ENCODE measurements around the gene CATSPERZ.

The CATSPERZ gene

DNA sequence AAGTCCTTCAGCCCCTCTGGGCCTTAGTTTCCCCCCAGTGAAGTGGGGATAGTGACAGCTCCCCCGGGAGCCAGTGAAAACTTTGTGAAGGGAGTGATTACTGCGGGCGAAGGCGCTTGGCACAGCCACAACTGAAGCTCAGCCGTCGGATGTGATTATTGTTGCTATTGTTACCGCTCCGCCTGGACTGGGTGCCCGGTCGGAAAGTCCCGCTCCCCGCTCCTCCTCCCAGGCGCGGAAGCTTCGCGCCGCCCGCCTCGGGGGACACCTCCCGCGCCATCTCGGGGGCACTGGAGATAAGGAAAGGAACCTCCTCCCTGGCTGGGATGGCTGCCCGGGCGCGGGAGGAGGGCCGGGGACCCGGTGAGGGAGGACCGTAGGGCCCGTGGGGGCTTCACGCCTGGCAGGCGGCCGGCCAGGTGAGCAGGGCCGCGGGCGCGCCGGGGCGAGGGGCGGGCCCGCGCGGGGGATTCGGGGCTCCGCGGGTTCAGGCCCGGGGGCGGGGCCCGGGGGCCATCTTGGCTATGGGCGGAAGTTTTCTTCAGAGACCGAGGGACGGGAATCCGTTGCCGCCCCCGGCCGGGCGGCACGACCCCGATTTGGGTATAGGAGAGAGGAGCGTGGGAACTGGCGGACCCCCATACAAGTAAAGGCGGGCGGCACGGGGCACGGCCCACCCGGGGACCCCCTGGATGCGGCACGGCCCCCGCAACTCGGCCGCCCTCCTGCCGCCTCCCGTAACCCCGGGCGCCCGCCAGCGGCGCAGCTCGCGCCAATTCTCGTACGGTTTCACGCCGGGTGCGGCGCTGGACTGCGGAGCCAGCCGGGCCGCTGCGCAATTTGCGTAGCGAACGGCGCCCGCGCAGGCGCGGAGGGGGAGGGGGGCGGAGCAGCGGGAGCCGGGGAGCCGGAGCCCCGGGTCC is 14.9 kb upstream of the CATSPERZ start, which contains the start of gene GPR137:
TSS of gene GPR137 (plus strand) at position 887 of the 923 bp plus-strand sequence. CDS start 677 bp downstream, outside the sequence.
- DNase-seq (ENCODE audit: low read depth in 3 of 3) = peak; percentile 78 to 88 (median 84)

DNA sequence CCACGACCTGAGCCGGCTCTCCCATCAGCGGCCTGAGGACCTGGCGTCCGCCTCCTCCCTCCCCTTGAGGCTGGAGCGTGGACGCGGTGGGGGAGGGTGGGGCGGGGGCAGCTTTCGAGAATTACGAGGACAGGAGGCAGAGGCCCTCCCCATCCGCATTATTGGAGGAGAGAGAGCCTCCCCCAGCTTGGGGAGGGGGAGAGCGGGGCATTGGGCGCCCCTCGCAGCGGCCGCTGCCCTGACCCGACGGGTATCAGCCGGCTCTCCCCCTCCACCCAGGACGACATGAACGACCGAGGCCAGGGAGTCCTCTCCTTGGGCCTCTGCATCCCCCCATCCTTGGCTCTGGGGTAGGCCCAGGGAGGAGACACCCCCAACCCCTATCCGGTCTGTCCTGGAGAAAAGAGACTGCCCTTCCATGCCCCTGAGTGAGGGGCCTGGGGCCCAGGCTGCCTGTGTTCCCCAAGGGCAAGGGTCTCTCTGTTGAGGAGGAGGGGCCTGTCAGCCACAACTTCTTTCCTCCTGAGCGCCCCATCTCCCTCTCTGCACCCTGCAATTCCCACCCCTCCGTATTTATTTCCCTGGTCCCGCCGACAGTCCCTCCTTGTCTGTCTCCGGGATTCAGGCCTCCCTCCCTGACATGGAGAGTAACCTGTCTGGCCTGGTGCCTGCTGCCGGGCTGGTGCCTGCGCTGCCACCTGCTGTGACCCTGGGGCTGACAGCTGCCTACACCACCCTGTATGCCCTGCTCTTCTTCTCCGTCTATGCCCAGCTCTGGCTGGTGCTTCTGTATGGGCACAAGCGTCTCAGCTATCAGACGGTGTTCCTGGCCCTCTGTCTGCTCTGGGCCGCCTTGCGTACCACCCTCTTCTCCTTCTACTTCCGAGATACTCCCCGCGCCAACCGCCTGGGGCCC is 14.0 kb upstream of the CATSPERZ start:
- DNase-seq (ENCODE audit: low read depth in 3 of 3) = no peak

DNA sequence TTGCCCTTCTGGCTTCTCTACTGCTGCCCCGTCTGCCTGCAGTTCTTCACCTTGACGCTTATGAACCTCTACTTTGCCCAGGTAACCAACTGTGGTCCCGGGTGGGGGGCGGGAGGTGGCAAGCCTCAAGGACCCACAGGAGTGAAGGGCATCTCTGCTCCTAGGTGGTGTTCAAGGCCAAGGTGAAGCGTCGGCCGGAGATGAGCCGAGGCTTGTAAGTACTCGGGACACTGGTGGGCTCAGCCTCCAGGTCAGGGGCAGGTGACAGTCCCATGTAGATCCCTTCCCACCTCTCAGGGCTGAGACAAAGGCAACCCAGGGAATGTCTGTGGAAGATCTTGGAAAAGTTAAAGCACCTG is 13.4 kb upstream of the CATSPERZ start:
- no peak for DNase-seq (ENCODE audit: low read depth in 3 of 3)

DNA sequence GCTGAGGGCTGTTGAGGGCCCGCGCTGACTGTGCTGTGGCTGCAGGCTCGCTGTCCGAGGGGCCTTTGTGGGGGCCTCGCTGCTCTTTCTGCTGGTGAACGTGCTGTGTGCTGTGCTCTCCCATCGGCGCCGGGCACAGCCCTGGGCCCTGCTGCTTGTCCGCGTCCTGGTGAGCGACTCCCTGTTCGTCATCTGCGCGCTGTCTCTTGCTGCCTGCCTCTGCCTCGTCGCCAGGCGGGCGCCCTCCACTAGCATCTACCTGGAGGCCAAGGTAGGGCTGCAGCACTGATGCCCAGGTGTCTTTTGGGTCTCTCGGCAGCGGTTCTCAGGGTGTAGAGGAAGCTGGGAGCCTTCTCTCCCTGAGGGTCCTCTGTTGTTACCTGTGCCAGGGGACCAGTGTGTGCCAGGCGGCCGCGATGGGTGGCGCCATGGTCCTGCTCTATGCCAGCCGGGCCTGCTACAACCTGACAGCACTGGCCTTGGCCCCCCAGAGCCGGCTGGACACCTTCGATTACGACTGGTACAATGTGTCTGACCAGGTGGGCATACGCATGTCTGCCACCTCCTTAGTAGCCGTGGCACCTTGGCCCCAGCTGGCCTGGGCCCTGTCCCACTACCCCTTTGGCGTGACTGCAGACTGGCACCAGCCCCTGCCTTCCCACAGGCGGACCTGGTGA is 12.3 kb upstream of the CATSPERZ start:
- DNase-seq (ENCODE audit: low read depth in 3 of 3) = no peak

DNA sequence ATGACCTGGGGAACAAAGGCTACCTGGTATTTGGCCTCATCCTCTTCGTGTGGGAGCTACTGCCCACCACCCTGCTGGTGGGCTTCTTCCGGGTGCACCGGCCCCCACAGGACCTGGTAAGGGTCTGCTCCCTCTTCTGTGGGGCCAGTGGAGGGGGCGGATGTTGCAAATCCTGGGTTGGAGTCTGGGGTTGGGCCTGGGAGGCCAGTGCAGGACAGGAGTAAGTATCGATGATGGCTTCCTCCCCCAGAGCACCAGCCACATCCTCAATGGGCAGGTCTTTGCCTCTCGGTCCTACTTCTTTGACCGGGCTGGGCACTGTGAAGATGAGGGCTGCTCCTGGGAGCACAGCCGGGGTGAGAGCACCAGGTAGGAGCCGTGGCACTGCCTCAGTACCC is 11.8 kb upstream of the CATSPERZ start:
- DNase-seq (ENCODE audit: low read depth in 3 of 3) = no peak

DNA sequence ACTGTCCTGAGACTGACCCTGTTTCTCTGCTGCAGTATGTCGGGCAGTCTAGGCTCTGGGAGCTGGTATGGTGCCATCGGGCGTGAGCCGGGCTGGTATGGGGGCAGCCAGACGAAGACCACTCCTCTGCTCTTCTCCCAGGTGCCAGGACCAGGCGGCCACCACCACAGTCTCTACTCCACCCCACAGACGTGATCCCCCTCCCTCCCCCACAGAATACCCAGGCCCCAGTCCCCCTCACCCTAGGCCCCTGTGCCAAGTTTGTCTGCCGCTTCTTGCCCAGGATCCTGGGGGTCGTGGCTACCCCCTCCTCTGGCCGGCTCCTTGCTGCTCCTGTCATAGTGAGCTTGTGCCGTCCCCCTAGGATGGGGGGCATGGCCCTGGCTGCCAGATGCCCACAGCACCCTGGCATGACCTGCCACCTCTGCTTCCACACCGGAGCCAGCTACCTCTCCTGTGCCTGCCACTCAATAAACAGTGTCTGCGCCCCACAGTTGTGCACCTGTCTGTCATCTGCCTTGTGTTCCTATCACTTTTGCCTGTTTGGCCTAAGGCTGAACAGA is 11.1 kb upstream of the CATSPERZ start:
- no peak for DNase-seq (ENCODE audit: low read depth in 3 of 3)

DNA sequence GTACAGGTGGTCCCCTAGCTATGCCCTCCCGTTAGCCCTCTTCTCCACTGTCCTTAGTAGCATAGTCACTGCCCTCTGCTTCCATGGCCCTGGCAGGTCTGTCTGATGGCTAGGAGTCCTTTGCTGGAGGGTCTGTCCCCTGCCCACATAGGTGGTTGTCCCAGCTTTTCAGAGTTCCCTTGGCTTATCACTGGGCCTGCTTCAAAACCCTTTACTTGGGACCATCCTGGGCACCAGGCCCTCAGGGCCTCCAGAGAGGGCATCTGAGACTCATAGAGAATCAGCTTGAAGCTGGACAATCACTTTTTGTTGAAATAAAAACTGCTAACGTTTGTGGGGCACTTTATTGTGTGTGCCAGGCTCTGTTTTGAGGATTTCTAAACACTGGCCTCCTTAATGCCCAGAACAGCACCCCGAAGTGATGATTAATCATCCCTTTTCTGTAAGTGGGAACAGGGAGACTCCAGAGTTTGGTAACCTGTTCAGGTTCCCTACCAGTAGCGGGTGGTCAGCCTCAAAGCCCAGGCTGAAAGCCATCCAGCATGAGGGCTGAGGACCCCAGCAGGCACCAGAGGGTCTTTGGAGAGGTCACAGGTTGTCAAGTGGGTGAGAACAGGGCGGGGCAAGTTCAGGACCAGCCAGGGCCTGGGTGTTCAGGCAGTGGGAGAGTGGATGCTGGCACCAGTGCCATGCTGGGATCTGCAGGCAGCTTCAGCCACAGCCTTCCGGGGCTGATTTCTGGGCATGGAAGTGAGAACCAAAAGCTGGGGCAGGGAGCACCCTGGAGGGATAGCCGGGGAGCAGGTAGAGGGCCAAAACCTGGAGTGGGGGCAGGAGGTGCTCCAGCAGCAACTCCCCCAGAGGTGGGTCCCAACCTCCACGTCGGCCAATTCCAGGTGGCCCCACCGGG is 9.6 kb upstream of the CATSPERZ start:
- no peak for DNase-seq (ENCODE audit: low read depth in 3 of 3)

DNA sequence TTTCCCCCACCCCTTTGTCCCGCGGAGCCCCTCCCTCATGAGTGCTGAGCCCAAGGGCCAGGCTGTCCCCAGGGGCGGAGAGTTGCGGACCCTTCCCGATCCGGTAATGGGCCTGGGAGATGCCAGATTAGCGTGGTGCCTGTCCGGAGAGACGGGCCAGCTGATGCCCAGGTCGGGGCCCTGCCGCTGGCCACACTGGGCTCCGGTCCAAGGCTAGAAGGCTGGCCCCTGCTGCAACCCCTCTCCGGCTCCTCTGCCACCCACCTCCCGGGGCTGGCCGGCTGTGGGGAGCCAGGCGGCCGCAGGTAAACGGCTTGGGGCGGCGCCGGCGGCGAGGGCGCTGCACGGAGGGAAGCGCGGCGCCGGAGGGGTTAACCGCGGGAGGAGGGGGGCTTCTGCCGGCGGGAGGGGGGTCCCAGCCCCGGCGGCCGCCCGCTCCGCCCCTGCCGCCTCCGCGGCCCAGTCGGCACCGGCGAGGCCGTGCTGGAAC is 8.9 kb upstream of the CATSPERZ start, which contains the start of gene KCNK4:
TSS of gene KCNK4 (plus strand) at position 41 of the 490 bp plus-strand sequence. CDS start 1,717 bp downstream, outside the sequence.
- no peak for DNase-seq (ENCODE audit: low read depth in 3 of 3)

DNA sequence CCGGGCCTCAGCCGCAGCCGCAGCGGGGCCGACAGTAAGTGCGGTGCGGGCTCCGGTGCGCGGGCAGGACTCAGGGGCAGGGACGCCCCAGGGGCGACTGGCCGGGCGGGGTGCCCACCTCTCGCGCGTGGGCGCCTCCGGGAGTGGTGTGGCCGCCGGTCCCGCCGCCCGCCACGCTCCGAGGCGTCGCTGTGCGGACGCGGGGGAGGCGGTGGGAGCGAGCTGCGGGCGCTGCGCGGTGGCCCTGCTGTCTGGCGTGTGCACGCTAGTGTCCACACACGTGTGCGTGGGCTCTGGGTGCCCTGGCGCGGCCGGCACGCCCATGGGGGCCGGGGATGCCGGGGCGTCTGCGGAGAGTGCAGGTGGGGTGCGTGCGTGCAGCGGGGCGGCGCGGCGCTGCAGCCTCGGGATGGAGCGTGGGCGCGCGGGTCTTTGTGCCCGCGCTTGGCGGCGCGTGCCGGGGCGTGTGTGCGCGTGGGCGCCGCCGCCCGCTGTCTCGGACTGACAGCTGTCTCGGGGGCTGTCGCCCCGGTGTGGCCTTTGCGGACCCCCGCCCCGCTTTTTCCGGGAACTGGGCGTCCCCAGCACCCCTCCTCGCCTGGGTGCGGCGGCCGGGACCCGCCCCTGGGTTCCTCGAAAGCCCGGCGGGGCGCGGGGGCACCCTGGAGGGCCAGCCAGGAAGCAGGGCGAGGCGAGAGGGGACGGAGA is 8.3 kb upstream of the CATSPERZ start:
- no peak for DNase-seq (ENCODE audit: low read depth in 3 of 3)

DNA sequence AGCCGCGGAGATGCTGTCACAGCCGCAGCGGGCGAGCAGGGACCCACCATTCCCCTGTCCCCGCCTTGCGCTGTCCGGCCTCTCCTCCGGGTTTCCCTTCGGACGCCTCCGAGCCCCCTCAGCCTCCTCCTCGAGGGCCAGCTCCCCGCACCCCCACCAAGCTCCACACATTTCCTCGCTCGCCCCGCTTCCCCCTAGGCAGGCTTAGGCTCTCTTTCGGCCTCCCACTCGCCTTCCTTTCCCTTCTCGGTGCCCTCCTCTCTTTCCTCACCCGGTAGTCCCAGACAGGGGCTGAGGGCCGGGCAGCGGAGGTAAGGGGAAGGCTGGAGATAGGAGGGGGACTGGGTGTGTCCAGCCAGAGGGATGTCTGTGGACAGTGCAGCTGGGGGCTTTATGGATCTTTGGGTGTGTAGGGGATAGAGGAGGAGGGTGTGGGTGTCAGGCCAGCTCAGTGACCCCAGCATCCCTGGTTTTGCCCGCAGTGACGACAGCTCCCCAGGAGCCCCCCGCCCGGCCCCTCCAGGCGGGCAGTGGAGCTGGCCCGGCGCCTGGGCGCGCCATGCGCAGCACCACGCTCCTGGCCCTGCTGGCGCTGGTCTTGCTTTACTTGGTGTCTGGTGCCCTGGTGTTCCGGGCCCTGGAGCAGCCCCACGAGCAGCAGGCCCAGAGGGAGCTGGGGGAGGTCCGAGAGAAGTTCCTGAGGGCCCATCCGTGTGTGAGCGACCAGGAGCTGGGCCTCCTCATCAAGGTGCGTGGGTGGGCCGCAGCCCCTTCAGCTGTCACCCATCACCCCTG is 7.5 kb upstream of the CATSPERZ start:
- no peak for DNase-seq (ENCODE audit: low read depth in 3 of 3)

DNA sequence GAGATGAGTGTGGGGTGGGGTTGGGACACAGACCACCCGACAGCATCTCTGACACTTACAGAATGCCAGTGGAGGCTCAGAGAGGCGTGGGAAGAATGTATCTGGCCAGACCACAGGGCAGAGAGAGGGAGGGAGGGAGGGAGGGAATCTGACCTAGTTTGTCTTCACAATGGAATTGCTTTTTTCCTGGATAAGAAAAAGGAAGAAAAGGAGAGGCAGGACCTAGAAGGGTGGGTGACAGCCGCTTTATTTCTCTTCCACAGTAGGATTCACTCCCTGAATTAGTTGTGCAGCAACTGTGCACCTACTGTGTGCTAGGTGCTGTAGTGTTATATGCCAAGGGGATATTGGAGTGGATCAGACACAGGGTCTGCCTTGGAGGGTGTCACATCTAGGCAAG is 5.4 kb upstream of the CATSPERZ start:
- no peak for DNase-seq (ENCODE audit: low read depth in 3 of 3)

DNA sequence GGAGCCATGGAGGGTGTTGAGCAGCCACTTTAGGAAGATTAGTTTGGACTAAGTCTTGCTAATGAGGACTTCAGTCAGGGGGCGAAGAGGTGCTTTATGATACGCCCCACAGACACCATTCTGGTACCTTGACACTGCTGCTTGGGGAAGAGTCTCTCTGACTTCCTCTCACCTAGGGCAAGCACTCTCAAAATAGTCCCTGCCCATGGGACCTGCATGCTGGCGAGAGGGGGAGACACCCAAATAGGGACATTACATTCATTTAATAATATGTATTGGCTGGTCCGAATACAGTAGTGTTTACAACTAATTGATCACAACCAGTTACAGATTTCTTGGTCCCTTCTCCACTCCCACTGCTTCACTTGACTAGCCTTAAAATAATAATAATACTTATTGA is 4.4 kb upstream of the CATSPERZ start:
- no peak for DNase-seq (ENCODE audit: low read depth in 3 of 3)

DNA sequence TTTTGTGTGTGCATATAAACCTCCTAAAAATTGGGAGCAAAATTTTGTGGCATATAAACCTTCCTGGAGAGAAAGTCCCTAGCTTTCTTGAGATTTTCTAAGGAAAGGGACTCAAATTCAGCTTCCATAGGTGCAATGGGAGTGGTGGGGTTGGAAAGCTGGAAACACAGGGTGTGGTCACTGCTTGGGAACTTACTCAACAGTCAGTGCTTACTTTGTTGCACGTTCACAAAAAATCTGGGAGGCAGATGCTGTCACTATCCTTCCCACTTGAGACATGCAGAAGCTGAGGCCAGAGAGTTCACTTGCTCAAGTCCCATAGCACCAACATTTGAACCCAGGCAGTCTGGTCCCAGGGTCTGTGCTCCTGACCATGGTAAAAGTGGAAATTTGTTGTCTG is 3.9 kb upstream of the CATSPERZ start:
- no peak for DNase-seq (ENCODE audit: low read depth in 3 of 3)

DNA sequence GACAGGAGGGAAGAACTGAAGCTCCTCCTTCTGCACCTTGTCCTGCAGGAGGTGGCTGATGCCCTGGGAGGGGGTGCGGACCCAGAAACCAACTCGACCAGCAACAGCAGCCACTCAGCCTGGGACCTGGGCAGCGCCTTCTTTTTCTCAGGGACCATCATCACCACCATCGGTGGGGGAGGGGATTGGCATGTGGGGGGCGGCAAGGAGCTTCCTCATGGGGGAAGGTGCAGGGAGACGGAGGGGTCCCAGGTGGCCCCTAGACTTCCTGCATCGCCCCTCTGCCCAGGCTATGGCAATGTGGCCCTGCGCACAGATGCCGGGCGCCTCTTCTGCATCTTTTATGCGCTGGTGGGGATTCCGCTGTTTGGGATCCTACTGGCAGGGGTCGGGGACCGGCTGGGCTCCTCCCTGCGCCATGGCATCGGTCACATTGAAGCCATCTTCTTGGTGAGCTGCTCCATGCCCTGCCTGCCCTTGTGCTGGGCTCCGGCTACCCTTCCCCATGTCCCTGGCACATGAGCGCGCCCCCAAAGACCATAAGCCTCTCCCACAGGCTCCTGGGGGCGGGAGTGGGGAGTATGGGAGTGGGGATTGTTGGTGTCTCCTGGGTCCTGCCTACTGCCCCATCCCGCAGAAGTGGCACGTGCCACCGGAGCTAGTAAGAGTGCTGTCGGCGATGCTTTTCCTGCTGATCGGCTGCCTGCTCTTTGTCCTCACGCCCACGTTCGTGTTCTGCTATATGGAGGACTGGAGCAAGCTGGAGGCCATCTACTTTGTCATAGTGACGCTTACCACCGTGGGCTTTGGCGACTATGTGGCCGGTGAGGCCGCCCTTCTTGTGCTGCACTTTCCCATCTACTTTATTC is 3.1 kb upstream of the CATSPERZ start:
- DNase-seq (ENCODE audit: low read depth in 3 of 3) = no peak

DNA sequence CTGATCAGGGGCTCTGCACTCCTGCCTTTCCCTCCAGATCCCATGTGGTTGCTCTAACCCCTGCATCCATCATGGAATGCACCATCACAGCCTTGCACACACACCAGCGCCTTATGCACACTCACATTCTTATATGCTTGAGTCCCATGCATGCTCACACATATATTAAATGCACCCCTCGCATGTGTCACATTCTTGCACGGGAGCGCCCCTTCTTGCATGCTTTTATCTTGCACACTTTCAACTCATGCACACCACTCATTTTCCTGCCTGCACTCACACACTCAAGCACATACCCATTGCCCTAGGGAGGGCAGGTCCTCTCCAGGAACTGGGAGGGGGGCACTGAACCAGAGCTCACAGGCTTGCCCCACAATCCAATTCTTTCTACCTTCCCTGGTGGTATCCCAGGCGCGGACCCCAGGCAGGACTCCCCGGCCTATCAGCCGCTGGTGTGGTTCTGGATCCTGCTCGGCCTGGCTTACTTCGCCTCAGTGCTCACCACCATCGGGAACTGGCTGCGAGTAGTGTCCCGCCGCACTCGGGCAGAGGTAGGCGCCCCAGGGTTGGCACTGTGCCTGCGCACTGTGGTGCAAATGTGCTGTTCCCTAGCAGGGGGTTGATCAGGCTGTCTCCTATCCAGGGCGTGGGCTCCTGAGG is 2.3 kb upstream of the CATSPERZ start:
- no peak for DNase-seq (ENCODE audit: low read depth in 3 of 3)

DNA sequence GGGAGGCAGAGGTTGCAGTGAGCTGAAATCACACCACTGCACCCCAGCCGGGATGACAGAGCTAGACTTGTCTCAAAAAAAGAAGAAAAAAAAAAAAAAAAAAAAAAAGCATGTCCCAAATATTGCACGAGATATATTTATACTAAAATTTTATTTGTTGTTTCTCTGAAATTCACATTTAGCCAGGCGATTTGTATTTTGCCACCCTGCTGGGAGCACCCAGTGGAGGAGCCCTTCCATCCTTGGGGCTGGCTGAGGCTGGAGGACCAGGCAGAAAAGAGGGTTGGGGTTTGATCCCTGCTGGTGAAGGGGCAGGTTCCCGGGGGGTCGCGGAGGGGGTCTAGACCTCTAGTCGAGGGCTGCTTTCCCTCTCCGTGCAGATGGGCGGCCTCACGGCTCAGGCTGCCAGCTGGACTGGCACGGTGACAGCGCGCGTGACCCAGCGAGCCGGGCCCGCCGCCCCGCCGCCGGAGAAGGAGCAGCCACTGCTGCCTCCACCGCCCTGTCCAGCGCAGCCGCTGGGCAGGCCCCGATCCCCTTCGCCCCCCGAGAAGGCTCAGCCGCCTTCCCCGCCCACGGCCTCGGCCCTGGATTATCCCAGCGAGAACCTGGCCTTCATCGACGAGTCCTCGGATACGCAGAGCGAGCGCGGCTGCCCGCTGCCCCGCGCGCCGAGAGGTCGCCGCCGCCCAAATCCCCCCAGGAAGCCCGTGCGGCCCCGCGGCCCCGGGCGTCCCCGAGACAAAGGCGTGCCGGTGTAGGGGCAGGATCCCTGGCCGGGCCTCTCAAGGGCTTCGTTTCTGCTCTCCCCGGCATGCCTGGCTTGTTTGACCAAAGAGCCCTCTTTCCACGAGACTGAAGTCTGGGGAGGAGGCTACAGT is 952 bp upstream of the CATSPERZ start:
- DNase-seq (ENCODE audit: low read depth in 3 of 3) = no peak
